ENCODE data around the gene SHC2.
"Not testable (repeated sequence)": the region's sequence is repeated elsewhere in the genome, so short reads cannot be mapped to it uniquely, and the experiment has no call there.

Gene SHC2

DNA sequence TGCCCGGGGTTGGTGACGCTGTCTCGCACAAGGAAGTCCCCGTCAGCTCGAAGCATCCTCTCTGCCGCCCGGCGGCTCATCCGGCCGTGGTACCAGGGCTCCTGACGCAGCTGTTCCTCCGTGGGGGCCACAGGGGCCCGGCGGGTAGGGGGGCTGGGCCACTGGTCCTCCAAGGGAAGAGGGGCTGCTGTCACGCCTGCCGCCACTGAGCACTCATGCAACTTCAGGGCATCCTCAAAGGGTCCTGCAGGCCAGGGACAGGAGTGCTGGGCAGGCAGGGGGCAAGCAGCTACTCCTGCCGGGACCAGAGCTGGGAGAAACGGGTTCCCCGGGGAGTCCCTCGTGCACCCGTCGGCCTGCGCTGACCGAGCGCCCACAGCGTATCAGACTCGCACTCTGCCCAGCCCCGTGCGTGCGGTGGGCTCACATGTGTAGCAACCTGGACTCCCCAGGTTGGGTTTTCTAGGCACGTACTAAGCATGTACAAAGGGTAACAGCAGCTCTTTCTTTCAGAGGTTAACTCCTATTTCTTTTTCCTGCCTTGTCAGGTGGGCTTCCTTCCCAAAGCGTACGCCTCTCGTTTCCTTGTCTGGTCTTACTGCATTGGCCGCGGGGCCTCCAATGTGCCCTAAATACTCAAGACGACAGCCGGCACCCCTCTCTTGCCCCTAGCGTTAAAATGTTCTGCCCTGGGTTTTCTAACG lies 38.5 kb downstream of the SHC2 start:
- no peak for DNase-seq

DNA sequence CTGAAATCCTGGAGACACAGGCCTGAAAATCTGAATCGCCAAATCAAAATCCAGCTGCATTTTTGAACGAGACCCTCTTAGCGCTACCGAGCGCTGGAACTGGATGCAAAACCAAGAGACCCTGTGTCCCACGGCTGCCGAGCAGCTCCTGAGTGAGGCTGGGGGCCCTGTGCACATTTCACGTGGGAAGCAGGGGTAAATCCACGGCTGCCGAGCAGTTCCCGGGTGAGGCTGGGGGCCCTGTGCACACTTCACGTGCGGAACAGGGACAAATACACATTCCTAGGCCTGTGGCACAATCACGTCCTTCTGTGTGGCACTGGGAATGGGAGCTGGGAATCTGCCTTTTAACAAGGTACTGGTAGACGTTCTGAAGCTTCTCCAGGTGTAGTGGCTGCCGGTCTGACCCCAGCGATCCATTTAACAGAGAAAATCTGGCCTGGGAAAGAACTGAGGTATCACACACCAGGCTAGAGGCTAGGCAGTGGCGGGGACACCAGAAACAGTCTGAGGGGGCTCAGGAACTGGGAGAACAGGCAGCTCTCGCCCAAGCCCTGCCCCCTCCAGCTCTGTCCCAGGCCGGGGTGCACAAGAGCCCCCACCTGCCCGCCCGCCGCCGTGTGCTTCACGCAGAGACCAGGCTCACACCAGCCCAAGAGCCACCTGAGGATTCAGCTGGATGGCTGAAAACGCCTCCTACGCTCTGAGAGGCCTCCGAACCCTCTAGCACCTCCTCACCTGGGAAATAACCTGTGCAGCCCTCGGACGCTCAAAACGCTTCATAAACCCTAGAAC lies 40.9 kb downstream of the SHC2 start:
- no peak for DNase-seq

DNA sequence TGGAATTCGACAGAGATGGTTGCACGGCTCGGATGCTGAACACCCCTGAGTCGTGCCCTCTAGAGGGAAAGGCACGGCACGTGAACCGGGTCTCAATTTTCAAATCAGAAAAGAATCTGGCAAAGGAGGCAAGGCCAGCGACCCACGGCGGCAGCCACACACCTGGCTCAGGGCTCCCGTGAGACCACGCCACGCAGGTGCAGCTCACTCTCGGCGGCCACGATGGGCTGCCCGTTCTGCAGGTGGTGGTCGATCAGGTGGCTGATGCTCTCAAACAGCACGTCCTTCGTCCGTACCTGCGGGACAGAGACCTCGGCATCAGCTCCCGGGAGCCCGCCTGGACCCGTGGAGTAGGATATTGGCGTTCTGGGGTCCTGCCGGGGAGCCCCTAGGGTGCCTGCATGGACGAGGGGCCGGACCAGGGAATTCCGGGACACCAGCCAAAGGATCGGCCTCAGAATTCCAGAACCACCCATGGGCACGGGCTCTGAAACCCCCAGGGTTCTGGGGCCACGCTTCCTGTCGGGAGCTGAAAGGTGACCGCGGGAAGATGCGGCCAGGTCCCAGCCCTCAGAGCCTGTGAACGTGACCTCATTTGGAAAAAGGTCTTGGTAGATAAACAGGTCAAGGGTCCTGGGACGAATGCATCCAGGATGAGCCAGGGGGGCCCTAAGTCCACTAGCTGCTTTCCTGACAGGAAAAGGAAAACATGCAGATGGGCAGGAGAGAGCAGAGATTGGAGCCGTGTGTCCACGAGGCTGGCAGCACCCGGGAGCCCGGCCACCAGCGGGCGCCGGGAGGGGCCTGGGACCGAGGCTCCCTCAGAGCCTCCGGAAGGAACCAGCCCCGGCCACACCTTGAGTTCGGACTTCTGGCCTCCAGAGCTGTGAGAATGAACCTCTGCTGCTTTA lies 41.8 kb downstream of the SHC2 start:
- no peak for DNase-seq

GRCh38 chr19:416416-416815 lies 44.4 kb downstream of the SHC2 start:
- DNase-seq = no peak

- DNase-seq = no peak
These were observed 45.5 kb downstream of the SHC2 start for GRCh38 chr19:415292-415691.

DNA sequence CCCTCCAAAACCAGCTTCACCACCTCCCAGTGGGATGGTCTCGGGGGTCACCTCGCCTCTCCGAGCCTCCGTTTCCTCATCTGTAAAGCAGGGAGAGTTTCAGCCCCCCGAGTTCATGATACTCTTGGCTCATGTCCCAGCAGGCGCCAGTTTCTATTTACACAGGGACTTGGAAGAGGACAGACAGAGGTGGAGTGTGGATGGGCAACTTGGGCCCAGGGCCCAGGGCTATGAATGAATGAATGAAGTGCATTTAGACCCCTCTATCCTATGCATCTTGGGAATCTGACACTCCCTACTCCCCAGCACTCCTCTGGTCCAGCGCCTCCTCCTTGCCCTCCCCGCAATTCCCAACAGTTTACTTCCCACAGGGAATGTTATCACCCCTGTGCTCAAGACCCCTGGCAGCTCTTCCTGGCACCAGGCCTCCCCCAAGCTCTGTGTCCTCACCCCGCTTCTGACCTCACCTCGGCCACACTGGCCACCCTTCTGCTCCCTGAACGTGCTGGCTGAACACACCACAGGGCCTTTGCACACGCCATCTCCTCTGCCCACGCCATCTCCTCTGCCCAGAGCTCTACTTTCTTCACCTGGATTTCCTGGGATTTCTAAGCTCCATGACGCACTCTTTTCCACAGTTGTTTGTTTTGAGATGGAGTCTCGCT lies 46.9 kb downstream of the SHC2 start:
- DNase-seq = no peak

GRCh38 chr19:412356-413355 lies 48.2 kb downstream of the SHC2 start:
- DNase-seq = peak; percentile 61

DNA sequence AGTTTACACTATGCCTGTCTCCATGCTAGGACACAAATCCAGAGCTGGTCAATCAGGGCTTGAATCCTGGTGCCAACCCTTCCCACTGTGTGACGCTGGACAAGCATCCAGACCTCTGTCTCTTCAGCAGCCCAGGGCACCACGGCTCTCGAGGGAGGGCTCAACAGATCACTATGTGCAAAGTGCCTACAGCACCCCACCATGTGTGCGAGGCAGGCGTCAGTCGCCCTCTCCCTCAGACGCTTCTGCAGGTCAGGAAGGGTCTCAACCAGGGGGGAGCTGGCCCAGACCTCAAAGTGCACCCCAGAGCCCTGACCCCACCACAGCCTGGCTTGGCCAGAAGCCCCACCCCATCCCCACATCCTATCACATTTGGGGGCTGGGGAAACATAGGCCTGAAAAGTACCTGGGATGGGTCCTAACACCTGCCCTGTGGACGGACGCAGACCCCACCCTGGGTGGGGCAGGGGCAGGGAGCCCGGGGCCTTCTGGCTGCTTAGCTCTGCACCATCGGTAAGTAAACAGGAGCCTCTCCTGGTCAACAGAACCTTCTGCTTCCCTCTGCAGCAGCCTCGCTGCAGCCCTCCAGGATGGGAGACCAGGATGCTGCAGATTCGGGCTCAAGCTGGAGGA lies 49.0 kb downstream of the SHC2 start:
- no peak for DNase-seq

GRCh38 chr19:411121-411722 lies 49.6 kb downstream of the SHC2 start:
- not testable (repeated sequence) for DNase-seq

GRCh38 chr19:410243-410781 lies 50.5 kb downstream of the SHC2 start:
- DNase-seq = no peak

DNA sequence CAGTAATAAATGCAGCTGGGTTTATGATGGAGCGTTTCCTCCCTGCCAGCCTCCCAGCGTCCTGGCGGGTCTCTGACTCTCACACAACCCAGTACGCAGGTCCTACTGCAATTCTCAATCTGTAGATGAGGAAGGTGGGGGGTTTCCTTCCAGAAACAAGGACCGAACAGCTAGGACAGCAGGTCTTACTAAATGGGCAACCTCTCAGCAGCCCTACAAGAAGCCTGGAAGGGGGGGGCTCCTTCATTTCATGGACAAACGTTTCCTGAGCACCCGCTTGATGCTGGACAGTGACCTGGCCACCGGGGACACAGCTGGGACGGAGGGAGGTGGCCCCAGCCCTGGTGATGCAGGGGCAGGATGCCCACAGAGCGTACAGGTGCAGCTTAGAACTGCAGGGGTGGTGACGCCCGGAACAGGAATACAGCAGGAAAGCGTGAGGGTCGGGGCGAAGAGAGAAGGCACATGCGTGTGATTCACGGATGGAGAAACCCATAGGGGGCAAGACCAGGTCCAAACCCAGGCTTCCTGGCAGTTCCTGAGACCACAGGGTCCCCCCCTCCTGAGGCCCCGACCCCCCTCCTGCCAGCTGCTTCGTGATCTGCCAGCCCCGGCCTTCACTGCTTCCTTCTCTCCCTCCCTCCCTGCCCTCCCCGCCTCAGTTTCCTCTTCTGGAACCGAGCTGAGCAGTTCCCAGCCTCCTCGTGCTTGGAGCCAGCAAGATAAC lies 51.2 kb downstream of the SHC2 start:
- no peak for DNase-seq

DNA sequence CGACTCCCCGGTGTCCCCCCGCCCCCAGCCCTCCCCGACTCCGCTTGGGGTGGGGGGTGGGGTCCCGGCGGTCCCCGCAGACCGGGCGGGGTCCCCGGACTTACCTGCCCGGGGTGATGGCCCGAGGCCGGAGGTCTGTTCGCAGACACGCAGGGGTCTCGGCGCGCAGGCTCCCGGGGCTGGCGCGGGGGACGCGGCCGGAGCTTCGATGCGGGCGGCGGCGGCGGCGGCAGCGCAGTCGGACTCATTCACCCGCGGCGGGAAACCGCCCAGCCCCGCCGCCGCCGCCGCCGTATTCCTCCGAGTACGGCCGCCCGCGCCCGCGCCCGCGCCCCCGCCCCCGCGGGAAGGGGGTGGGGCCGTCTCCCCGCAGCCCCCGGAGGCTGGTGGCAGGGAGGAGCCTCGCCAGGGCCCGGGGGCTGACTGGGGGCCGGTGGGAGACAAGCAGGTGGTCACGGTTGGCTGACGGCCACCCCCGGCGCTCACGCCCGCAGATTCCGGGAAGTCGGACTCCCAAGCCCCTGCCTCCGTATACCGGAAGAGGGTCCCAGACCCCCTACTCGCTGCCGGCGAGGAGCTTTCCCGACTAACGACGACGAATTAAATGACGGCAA lies 51.8 kb downstream of the SHC2 start, which contains the start of gene C2CD4C:
Gene C2CD4C, minus strand, starts transcription at position 246 of the 614 bp plus-strand sequence. CDS start 786 bp downstream, outside the sequence.
- DNase-seq = no peak

DNA sequence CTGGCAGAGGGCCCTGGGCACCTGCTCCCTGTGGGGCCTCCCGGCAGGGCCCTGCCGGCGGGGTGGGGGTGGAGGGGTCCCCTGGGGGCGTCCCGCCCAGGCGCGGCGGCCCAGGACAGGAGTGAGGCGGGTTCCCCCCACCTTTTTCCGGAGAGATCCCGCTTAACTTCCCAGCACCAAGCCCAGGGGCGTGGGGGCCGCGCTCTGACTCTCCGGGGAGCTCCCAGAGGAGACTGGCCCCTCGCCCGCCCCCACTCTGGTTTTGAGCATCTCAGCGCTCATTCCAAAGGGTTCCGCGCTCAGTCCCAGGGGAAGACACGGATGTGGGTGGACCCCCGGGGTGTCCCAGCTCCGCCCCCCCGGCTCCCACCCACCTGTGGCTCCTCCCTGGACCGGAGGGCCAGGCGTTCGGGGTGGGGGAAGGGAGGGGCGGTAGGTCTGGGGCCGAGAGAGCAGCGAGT lies 52.4 kb downstream of the SHC2 start:
- no peak for DNase-seq

- no peak for DNase-seq
These were observed 53.1 kb downstream of the SHC2 start for GRCh38 chr19:407511-408440.

GRCh38 chr19:406971-407510 lies 53.8 kb downstream of the SHC2 start:
- DNase-seq = no peak

- DNase-seq = no peak
These were observed 54.6 kb downstream of the SHC2 start for GRCh38 chr19:406135-406781.
